GM21367 (cell line): ENCODE results near the gene SPATS2.

Source experiments
- ATAC-seq: cut with Tn5 transposase; IDR thresholded peaks from one replicate; pipeline ENCODE4 v1.9.1; 2021; ENCODE audit not compliant: unreplicated experiment

Gene SPATS2

GRCh38 chr12:49538510-49539403 is 171.5 kb downstream of the SPATS2 start, which contains the start of gene KCNH3:
Gene KCNH3 (plus strand): TSS chr12:49539030. CDS start chr12:49539417, 387 bp downstream.
- ATAC-seq: no peak

- ATAC-seq: no peak
These were observed 172.4 kb downstream of the SPATS2 start for GRCh38 chr12:49539406-49540228.

- ATAC-seq: no peak
These were observed 173.2 kb downstream of the SPATS2 start for GRCh38 chr12:49540229-49541139.

- ATAC-seq: no peak
These were observed 174.0 kb downstream of the SPATS2 start for GRCh38 chr12:49541140-49541861.

GRCh38 chr12:49541911-49542505 is 174.7 kb downstream of the SPATS2 start:
- no peak for ATAC-seq

- ATAC-seq: no peak
These were observed 175.4 kb downstream of the SPATS2 start for GRCh38 chr12:49542592-49543160.

- no peak for ATAC-seq
These were observed 176.1 kb downstream of the SPATS2 start for GRCh38 chr12:49543221-49543913.

- no peak for ATAC-seq
These were observed 176.9 kb downstream of the SPATS2 start for GRCh38 chr12:49543914-49544815.

GRCh38 chr12:49545815-49546214 is 178.6 kb downstream of the SPATS2 start:
- no peak for ATAC-seq

GRCh38 chr12:49546481-49546880 is 179.2 kb downstream of the SPATS2 start:
- no peak for ATAC-seq

GRCh38 chr12:49547090-49547690 is 179.9 kb downstream of the SPATS2 start:
- no peak for ATAC-seq

- ATAC-seq: no peak
These were observed 181.2 kb downstream of the SPATS2 start for GRCh38 chr12:49548481-49548821.

GRCh38 chr12:49548822-49549648 is 181.8 kb downstream of the SPATS2 start:
- no peak for ATAC-seq

- ATAC-seq: no peak
These were observed 182.8 kb downstream of the SPATS2 start for GRCh38 chr12:49549735-49550692.

- ATAC-seq: no peak
These were observed 183.5 kb downstream of the SPATS2 start for GRCh38 chr12:49550693-49551252.
